DND-41 (cell line): ENCODE measurements around the gene MDM2.

Source experiments
- EZH2 ChIP-seq: IDR thresholded peaks from 3 replicates; pipeline ENCODE4 v1.6.1; 2012; ENCODE audit warnings: borderline replicate concordance, low read depth, mild to moderate bottlenecking, moderate library complexity, low read length, inconsistent platforms; ENCODE audit not compliant: severe bottlenecking
- TF ChIP-seq, protein P1 (sequence below): IDR thresholded peaks from 2 replicates; pipeline ENCODE4 v1.5.1; 2012; ENCODE audit warnings: borderline replicate concordance, low read length, moderate library complexity, mild to moderate bottlenecking; ENCODE audit not compliant: poor library complexity, severe bottlenecking; ENCODE audit errors: extremely low read depth

DNA sequence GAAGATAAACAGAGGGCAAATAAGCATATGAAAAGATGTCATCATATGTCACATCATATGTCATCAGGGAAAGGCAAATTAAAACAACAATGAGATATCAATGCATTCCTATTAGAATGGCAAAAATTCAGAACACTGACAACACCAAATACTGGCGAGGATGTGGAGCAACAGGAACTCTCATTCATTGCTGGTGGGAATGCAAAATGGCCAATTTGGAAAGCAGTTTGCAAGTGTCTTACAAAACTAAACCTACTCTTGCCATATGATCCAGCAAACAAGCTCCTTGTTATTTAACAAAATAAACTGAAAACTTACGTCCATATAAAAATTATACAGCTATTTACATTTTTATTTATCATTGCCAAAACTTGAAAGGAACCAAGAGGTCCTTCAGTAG is 92.3 kb downstream of the MDM2 start:
- TF ChIP-seq, protein P1, sequence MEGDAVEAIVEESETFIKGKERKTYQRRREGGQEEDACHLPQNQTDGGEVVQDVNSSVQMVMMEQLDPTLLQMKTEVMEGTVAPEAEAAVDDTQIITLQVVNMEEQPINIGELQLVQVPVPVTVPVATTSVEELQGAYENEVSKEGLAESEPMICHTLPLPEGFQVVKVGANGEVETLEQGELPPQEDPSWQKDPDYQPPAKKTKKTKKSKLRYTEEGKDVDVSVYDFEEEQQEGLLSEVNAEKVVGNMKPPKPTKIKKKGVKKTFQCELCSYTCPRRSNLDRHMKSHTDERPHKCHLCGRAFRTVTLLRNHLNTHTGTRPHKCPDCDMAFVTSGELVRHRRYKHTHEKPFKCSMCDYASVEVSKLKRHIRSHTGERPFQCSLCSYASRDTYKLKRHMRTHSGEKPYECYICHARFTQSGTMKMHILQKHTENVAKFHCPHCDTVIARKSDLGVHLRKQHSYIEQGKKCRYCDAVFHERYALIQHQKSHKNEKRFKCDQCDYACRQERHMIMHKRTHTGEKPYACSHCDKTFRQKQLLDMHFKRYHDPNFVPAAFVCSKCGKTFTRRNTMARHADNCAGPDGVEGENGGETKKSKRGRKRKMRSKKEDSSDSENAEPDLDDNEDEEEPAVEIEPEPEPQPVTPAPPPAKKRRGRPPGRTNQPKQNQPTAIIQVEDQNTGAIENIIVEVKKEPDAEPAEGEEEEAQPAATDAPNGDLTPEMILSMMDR, result no peak
- no peak for TF ChIP-seq EZH2
